Measurements from ENCODE around the gene VDAC2. TPM values are rescaled to one million over a fixed set of nuclear protein-coding genes. Genes with fewer than 3 reads are reported as not detected.

Gene VDAC2
- total RNA-seq, 1 experiment from 2014 or later: 340 TPM

DNA sequence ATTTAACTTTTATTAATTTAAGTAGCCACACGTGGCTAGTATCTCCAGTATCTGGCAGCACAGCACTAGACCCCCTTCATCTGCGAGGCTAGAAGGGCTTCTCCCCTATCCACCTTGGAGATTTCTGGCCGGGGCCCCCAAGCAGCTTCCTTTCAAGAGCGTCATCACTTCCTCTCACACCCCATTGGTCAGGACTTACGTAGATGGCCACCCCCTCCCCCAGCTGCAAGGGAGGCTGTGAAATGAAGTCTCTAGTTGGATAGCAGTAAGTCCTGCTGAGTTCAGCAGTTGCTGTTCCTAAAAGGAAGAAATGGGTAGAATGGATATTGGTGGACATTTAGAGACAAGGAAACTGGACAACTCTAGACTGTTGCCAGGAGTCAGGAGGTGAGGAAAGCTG is 59.0 kb downstream of the VDAC2 start:
- POLR2A ChIA-PET: no interaction called here
- no peak for DNase-seq (ENCODE audit: low read depth, low spot score)
- no peak for TF ChIP-seq POLR2AphosphoS5 (IDR thresholded peaks at IDR 0.05; ENCODE audit: low read depth, low read length)
- TF ChIP-seq, protein P1, sequence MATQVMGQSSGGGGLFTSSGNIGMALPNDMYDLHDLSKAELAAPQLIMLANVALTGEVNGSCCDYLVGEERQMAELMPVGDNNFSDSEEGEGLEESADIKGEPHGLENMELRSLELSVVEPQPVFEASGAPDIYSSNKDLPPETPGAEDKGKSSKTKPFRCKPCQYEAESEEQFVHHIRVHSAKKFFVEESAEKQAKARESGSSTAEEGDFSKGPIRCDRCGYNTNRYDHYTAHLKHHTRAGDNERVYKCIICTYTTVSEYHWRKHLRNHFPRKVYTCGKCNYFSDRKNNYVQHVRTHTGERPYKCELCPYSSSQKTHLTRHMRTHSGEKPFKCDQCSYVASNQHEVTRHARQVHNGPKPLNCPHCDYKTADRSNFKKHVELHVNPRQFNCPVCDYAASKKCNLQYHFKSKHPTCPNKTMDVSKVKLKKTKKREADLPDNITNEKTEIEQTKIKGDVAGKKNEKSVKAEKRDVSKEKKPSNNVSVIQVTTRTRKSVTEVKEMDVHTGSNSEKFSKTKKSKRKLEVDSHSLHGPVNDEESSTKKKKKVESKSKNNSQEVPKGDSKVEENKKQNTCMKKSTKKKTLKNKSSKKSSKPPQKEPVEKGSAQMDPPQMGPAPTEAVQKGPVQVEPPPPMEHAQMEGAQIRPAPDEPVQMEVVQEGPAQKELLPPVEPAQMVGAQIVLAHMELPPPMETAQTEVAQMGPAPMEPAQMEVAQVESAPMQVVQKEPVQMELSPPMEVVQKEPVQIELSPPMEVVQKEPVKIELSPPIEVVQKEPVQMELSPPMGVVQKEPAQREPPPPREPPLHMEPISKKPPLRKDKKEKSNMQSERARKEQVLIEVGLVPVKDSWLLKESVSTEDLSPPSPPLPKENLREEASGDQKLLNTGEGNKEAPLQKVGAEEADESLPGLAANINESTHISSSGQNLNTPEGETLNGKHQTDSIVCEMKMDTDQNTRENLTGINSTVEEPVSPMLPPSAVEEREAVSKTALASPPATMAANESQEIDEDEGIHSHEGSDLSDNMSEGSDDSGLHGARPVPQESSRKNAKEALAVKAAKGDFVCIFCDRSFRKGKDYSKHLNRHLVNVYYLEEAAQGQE (IDR thresholded peaks at IDR 0.05; ENCODE audit: insufficient read depth in 1 of 2, low read depth in 2 of 2, low read length in 1 of 2): no peak
- TF ChIP-seq SIN3A (IDR thresholded peaks at IDR 0.05; ENCODE audit: borderline replicate concordance, insufficient read depth, low read depth, low read length): no peak
- TF ChIP-seq, protein P2, sequence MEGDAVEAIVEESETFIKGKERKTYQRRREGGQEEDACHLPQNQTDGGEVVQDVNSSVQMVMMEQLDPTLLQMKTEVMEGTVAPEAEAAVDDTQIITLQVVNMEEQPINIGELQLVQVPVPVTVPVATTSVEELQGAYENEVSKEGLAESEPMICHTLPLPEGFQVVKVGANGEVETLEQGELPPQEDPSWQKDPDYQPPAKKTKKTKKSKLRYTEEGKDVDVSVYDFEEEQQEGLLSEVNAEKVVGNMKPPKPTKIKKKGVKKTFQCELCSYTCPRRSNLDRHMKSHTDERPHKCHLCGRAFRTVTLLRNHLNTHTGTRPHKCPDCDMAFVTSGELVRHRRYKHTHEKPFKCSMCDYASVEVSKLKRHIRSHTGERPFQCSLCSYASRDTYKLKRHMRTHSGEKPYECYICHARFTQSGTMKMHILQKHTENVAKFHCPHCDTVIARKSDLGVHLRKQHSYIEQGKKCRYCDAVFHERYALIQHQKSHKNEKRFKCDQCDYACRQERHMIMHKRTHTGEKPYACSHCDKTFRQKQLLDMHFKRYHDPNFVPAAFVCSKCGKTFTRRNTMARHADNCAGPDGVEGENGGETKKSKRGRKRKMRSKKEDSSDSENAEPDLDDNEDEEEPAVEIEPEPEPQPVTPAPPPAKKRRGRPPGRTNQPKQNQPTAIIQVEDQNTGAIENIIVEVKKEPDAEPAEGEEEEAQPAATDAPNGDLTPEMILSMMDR (IDR thresholded peaks at IDR 0.05): no peak
- no peak for TF ChIP-seq TCF7L2 (IDR thresholded peaks at IDR 0.05; ENCODE audit: low read depth, low read length)
- CTCF ChIA-PET: interaction anchor here (0.5 kb wide), 1 partner anchor 41 kb away, joined by 3 read pairs; no protein-coding TSS in a partner anchor
- in situ Hi-C loops (cut with HindIII; ENCODE audit: low pct_unique_long_range_greater_than_20kb, low sequenced_read_pairs) (no loop called here), intact Hi-C loops (cut with micrococcal nuclease; ENCODE audit: unreplicated experiment) (no loop called here)
- H3K36me3 ChIP-seq (ENCODE audit: control insufficient read depth, insufficient read depth, low read length): no peaks in the 10 kb centered on the region
- H3K4me1 ChIP-seq (ENCODE audit: control insufficient read depth, insufficient read depth, low read length): no peaks in the 10 kb centered on the region
- no peak overlapping the region for H3K4me3 ChIP-seq (ENCODE audit: low read depth in 2 of 2, low read length in 2 of 2)
- no peak for ATAC-seq
- H3K27ac ChIP-seq (ENCODE audit: low read length): no peak overlapping the region
- no peaks in the 10 kb centered on the region for H3K27me3 ChIP-seq (ENCODE audit: control insufficient read depth, insufficient read depth, low read length)
- BruUV-seq (replicated peaks): no TSS peak
- no peaks in the 10 kb centered on the region for H3K9me3 ChIP-seq (ENCODE audit: control insufficient read depth, insufficient read depth, low read depth, low read length)

DNA sequence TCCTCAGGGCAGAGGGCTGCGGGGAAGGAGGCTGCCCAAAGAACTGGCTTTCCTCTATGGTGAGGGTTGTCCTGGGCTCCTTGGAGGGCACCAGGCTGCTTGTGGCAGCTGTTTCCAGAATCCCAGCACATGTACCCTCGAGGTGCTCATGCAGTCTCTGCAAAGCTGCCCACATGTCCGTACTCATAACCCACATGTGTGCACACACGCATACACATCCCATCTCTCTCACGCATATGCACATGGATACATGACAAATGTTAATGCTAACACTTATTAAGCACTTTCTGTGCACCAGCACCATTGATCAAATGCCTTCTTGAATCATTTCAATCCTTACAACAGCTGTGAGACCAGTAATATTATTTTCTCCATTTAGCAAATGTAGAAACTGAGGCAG is 61.5 kb downstream of the VDAC2 start:
- ChIA-PET CTCF (no interaction called here), POLR2A (no interaction called here)

More for the DNA sequence above, 61.5 kb downstream of the VDAC2 start:
- DNase-seq (ENCODE audit: low read depth, low spot score) (no peak), ATAC-seq (no peak)
- intact Hi-C loops (cut with micrococcal nuclease; ENCODE audit: unreplicated experiment): no loop called here
- TF ChIP-seq, protein P2 (IDR thresholded peaks at IDR 0.05): no peak
- TF ChIP-seq SIN3A (IDR thresholded peaks at IDR 0.05; ENCODE audit: borderline replicate concordance, insufficient read depth, low read depth, low read length): no peak
- TF ChIP-seq TCF7L2 (IDR thresholded peaks at IDR 0.05; ENCODE audit: low read depth, low read length): no peak
- TF ChIP-seq, protein P1 (IDR thresholded peaks at IDR 0.05; ENCODE audit: insufficient read depth in 1 of 2, low read depth in 2 of 2, low read length in 1 of 2): no peak
- no peak for TF ChIP-seq POLR2AphosphoS5 (IDR thresholded peaks at IDR 0.05; ENCODE audit: low read depth, low read length)
- no peak overlapping the region for H3K4me3 ChIP-seq (ENCODE audit: low read depth in 2 of 2, low read length in 2 of 2)
- H3K4me1 ChIP-seq (ENCODE audit: control insufficient read depth, insufficient read depth, low read length): no peaks in the 10 kb centered on the region
- no peaks in the 10 kb centered on the region for H3K27me3 ChIP-seq (ENCODE audit: control insufficient read depth, insufficient read depth, low read length)
- no peaks in the 10 kb centered on the region for H3K36me3 ChIP-seq (ENCODE audit: control insufficient read depth, insufficient read depth, low read length)
- no peaks in the 10 kb centered on the region for H3K9me3 ChIP-seq (ENCODE audit: control insufficient read depth, insufficient read depth, low read depth, low read length)
- H3K27ac ChIP-seq (ENCODE audit: low read length): no peak overlapping the region
- in situ Hi-C loops (cut with HindIII; ENCODE audit: low pct_unique_long_range_greater_than_20kb, low sequenced_read_pairs): no loop called here
- BruUV-seq (replicated peaks): no TSS peak
